Lower leg skin (tissue), 4 donors: ENCODE data around the gene GABRB2. TPM values are rescaled to one million over a fixed set of nuclear protein-coding genes. Genes with fewer than 3 reads are reported as not detected.

ENCODE experiments used
- DNase-seq, 2 donors: peaks; one replicate each; pipeline ENCODE4 v3.0.0-alpha.2; 2019; ENCODE audit warnings: low spot score in 2 of 2
- H3K4me3 ChIP-seq: fragments of 200-600 bp; sonication (generic); 2 replicates; pipeline ENCODE4 v1.5.1; 2017; ENCODE audit warnings: mild to moderate bottlenecking, low read depth; ENCODE audit not compliant: poor library complexity, severe bottlenecking
- CTCF ChIP-seq, 3 donors: fragments of 450-650 bp; IDR thresholded peaks; one replicate each; pipeline ENCODE4 v1.5.1; 2016; ENCODE audit warnings: antibody characterized with exemption in 3 of 3, mild to moderate bottlenecking in 3 of 3, moderate library complexity in 2 of 3
- POLR2A ChIP-seq, 2 donors: fragments of 450-650 bp; IDR thresholded peaks; one replicate each; pipeline ENCODE4 v1.6.1; 2016 to 2017; ENCODE audit warnings: antibody characterized with exemption in 2 of 2, mild to moderate bottlenecking in 1 of 2, moderate library complexity in 1 of 2
- WGBS, 2 donors: methylation state at CpG; one replicate each; pipeline ENCODE4 v1.1.5; 2018; 5-methylcytosine and 5-hydroxymethylcytosine counted together
- intact Hi-C: fragments of 100-400 bp; cut with DNase I; formaldehyde crosslinking; loops from one replicate; pipeline ENCODE4 v1.15.0; 2023; ENCODE audit warnings: low total_unique reads
- total RNA-seq, 4 donors: library from RNA; depleted of rRNA; stranded (reverse); fragments of >200 nt; gene quantifications; one replicate each; pipeline ENCODE4 v1.1.0, GENCODE V29; 2016

Gene GABRB2
- total RNA-seq, 4 donors from 2014 or later, result 0.19 to 0.67 (median 0.45) TPM; not detected in 1

- TF ChIP-seq POLR2A (IDR thresholded peaks at IDR 0.05) (no peak), CTCF (IDR thresholded peaks at IDR 0.05) (no peak)
- intact Hi-C loops, result no loop called here
- DNase-seq, result no peak
- WGBS, 2 donors, result 79 to 80% methylated on average over 4 of the region's 4 CpGs
- H3K4me3 ChIP-seq, result no peak overlapping the region
These were observed 125.5 kb downstream of the GABRB2 start for GRCh38 chr5:161421067-161421466.

GRCh38 chr5:161420521-161420920 lies 126.0 kb downstream of the GABRB2 start:
- WGBS, 2 donors, result 65 to 67% methylated on average over 3 of the region's 3 CpGs
- intact Hi-C loops, result no loop called here
- DNase-seq, result no peak
- no peak overlapping the region for H3K4me3 ChIP-seq
- TF ChIP-seq CTCF (IDR thresholded peaks at IDR 0.05) (no peak), POLR2A (IDR thresholded peaks at IDR 0.05) (no peak)

- no peak overlapping the region for H3K4me3 ChIP-seq
- no peak for DNase-seq
- TF ChIP-seq CTCF (IDR thresholded peaks at IDR 0.05) (no peak), POLR2A (IDR thresholded peaks at IDR 0.05) (no peak)
- 52 to 54% methylated on average over 3 of the region's 3 CpGs for WGBS, 2 donors
- intact Hi-C loops, result no loop called here
These were observed 131.6 kb downstream of the GABRB2 start for GRCh38 chr5:161414896-161415295.

- intact Hi-C loops, result no loop called here
- DNase-seq, result no peak
- TF ChIP-seq CTCF (IDR thresholded peaks at IDR 0.05), result no peak
- TF ChIP-seq POLR2A (IDR thresholded peaks at IDR 0.05), result no peak
- WGBS, 2 donors, result 51 to 62% methylated on average over 2 of the region's 2 CpGs
- H3K4me3 ChIP-seq, result no peak overlapping the region
These were observed 132.5 kb downstream of the GABRB2 start for GRCh38 chr5:161414037-161414436.

- TF ChIP-seq CTCF (IDR thresholded peaks at IDR 0.05), result no peak
- no peak for TF ChIP-seq POLR2A (IDR thresholded peaks at IDR 0.05)
- no peak overlapping the region for H3K4me3 ChIP-seq
- intact Hi-C loops, result no loop called here
- no peak for DNase-seq
These were observed 133.7 kb downstream of the GABRB2 start for GRCh38 chr5:161412792-161413191.

- H3K4me3 ChIP-seq, result no peak overlapping the region
- TF ChIP-seq POLR2A (IDR thresholded peaks at IDR 0.05) (no peak), CTCF (IDR thresholded peaks at IDR 0.05) (no peak)
- intact Hi-C loops, result no loop called here
- no peak for DNase-seq
These were observed 135.4 kb downstream of the GABRB2 start for GRCh38 chr5:161411156-161411555.
